HAP-1 (cell line): ENCODE data around the gene CHAD.
"Not testable (repeated sequence)": the region's sequence is repeated elsewhere in the genome, so short reads cannot be mapped to it uniquely, and the experiment has no call there.

Experiments used
- DNase-seq, 2 experiments: peaks; one replicate each; pipeline ENCODE4 v3.0.0-alpha.2; 2016 to 2020; ENCODE audit warnings: low spot score in 2 of 2
- H3K27me3 ChIP-seq: fragments of 250-450 bp; sonication (Bioruptor Pico); 2 replicates; pipeline ENCODE4 v1.5.1; 2020; ENCODE audit warnings: low read depth, mild to moderate bottlenecking, moderate library complexity
- H3K36me3 ChIP-seq: fragments of 250-450 bp; sonication (Bioruptor Pico); replicated peaks from 2 replicates; pipeline ENCODE4 v1.5.1; 2020; ENCODE audit warnings: mild to moderate bottlenecking
- H3K4me1 ChIP-seq: fragments of 250-450 bp; sonication (Bioruptor Pico); 2 replicates; pipeline ENCODE4 v1.5.1; 2020; ENCODE audit warnings: mild to moderate bottlenecking
- H3K4me3 ChIP-seq: fragments of 250-450 bp; sonication (Bioruptor Pico); 2 replicates; pipeline ENCODE4 v1.5.1; 2020; ENCODE audit warnings: mild to moderate bottlenecking, moderate library complexity
- H3K9me3 ChIP-seq: fragments of 250-450 bp; sonication (Bioruptor Pico); 2 replicates; pipeline ENCODE4 v1.5.1; 2020; ENCODE audit warnings: mild to moderate bottlenecking, moderate library complexity
- in situ Hi-C: fragments of 300-500 bp; cut with MboI; formaldehyde crosslinking; loops from 3 replicates; pipeline ENCODE4 v1.14.3; 2020; ENCODE audit warnings: low sequenced_read_pairs, inconsistent platforms, mixed read lengths

The CHAD gene

GRCh38 chr17:50422738-50423137 is 45.9 kb downstream of the CHAD start:
- in situ Hi-C loops, result no loop called here
- Histone ChIP-seq H3K9me3 (no peaks in the 10 kb centered on the region), H3K4me3 (no peak overlapping the region), H3K36me3 (no peaks in the 10 kb centered on the region), H3K27me3 (no peaks in the 10 kb centered on the region), H3K4me1 (peaks cover 11% of the 10 kb centered on the region; the same call in 1 of the 2 replicates)
- no peak for DNase-seq

GRCh38 chr17:50421308-50422051 is 47.2 kb downstream of the CHAD start:
- Histone ChIP-seq H3K4me3 (no peak overlapping the region), H3K36me3 (no peaks in the 10 kb centered on the region), H3K27me3 (no peaks in the 10 kb centered on the region), H3K9me3 (no peaks in the 10 kb centered on the region), H3K4me1 (peaks cover 11% of the 10 kb centered on the region; the same call in 1 of the 2 replicates)
- in situ Hi-C loops, result no loop called here
- DNase-seq, result peak in 1 of 2 experiments; percentile 22

GRCh38 chr17:50420419-50421112 is 48.1 kb downstream of the CHAD start:
- DNase-seq, result no peak
- Histone ChIP-seq H3K27me3 (no peaks in the 10 kb centered on the region), H3K9me3 (no peaks in the 10 kb centered on the region), H3K4me1 (peaks cover 9% of the 10 kb centered on the region; the same call in 1 of the 2 replicates), H3K4me3 (no peak overlapping the region), H3K36me3 (no peaks in the 10 kb centered on the region)
- in situ Hi-C loops, result no loop called here

- H3K4me1 ChIP-seq, H3K27me3 ChIP-seq, H3K9me3 ChIP-seq, H3K4me3 ChIP-seq, H3K36me3 ChIP-seq, in situ Hi-C loops, DNase-seq: not testable (repeated sequence)
These were observed 49.1 kb downstream of the CHAD start for GRCh38 chr17:50419577-50419976.

- Histone ChIP-seq H3K27me3 (peaks cover 2% of the 10 kb centered on the region; the same call in 1 of the 2 replicates), H3K9me3 (no peaks in the 10 kb centered on the region), H3K36me3 (no peaks in the 10 kb centered on the region), H3K4me1 (no peaks in the 10 kb centered on the region), H3K4me3 (no peak overlapping the region)
- no peak for DNase-seq
- in situ Hi-C loops, result no loop called here
These were observed 53.9 kb downstream of the CHAD start for GRCh38 chr17:50414808-50415207.
